ENCODE measurements around the gene PITRM1.

Gene PITRM1

GRCh38 chr10:3137958-3138726 lies 34.4 kb downstream of the PITRM1 start:
- no peak for DNase-seq

- DNase-seq = no peak
Measured at GRCh38 chr10:3136763-3137611, 35.6 kb downstream of the PITRM1 start.

- DNase-seq = no peak
Measured at GRCh38 chr10:3136336-3136735, 36.2 kb downstream of the PITRM1 start.

GRCh38 chr10:3135006-3135405 lies 37.6 kb downstream of the PITRM1 start:
- DNase-seq = no peak

GRCh38 chr10:3133948-3134347 lies 38.6 kb downstream of the PITRM1 start:
- DNase-seq = peak; percentile 42

GRCh38 chr10:3132036-3133025 lies 40.3 kb downstream of the PITRM1 start:
- no peak for DNase-seq

- no peak for DNase-seq
Measured at GRCh38 chr10:3131098-3131497, 41.5 kb downstream of the PITRM1 start.

- DNase-seq = no peak
Measured at GRCh38 chr10:3129581-3130340, 42.8 kb downstream of the PITRM1 start.

- DNase-seq = no peak
Measured at GRCh38 chr10:3128379-3129130, 44.0 kb downstream of the PITRM1 start.

- peak; percentile 35 for DNase-seq
Measured at GRCh38 chr10:3127921-3128320, 44.7 kb downstream of the PITRM1 start.

- DNase-seq = peak; percentile 97
Measured at GRCh38 chr10:3126741-3127346, 45.7 kb downstream of the PITRM1 start.

- DNase-seq = peak; percentile 34
Measured at GRCh38 chr10:3126249-3126648, 46.3 kb downstream of the PITRM1 start.

GRCh38 chr10:3125527-3126170 lies 46.9 kb downstream of the PITRM1 start:
- DNase-seq = no peak

GRCh38 chr10:3124412-3125175 lies 48.0 kb downstream of the PITRM1 start:
- DNase-seq = no peak

- DNase-seq = no peak
Measured at GRCh38 chr10:3123571-3124411, 48.8 kb downstream of the PITRM1 start.

- no peak for DNase-seq
Measured at GRCh38 chr10:3122486-3123205, 49.9 kb downstream of the PITRM1 start.

- no peak for DNase-seq
Measured at GRCh38 chr10:3122034-3122433, 50.5 kb downstream of the PITRM1 start.
